Measurements from ENCODE around the gene SNRNP35.
A peak's percentile ranks its signal among the peaks of the same experiment; 100 is the strongest.
"Not testable (repeated sequence)": the region's sequence is repeated elsewhere in the genome, so short reads cannot be mapped to it uniquely, and the experiment has no call there.

SNRNP35 gene

DNA sequence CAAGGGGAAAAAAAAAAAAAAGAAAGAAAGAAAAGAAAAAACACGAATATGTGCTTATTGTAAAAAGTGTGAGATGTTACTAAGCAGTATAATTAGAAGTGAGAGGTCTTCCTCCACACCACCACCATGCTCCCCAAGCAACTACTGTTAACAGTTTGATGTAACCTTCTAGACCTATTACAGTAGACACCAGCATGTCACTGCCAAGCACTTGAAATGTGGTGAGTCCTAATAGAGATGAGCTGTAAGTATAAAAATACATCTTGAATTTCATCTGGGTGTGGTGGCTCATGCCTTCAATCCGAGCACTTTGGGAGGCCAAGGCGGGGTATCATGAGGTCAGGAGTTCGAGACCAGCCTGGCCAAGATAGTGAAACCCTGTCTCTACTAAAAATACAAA lies 8.1 kb upstream of the SNRNP35 start:
- DNase-seq: no peak

DNA sequence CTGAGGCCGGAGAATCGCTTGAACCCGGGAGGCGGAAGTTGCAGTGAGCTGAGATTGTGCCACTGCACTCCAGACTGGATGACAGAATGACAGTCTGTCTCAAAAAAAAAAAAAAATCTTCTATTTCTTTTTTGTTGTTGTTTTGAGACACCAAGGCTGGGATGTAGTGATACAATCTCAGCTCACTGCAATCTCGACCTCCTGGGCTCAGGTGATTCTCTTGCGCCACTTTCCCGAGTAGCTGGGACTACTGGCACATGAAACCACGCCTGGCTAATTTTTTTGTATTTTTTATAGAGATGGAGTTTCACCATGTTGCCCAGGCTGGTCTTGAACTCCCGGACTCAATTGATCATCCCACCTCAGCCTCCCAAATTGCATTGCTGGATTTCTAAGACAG lies 7.3 kb upstream of the SNRNP35 start:
- DNase-seq: no peak

GRCh38 chr12:123452276-123452550 lies 5.7 kb upstream of the SNRNP35 start:
- DNase-seq: not testable (repeated sequence)

DNA sequence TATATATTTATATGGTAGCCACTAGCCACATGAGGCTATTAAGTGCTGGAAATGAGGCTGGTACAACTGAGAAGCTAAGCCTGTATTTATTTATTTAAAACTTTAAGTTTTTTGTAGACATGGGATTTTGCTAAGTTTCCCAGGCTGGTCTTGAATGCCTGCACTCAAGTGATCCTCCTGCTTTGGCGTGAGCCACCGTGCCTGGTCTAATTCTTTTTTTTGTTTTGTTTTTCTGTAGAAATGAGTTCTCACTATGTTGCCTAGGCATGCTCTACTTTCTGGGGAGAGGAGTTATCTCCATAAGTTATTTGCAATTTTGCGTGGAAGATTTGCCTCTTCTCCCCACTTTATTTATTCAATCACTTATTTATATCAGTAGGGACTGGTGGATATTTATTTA lies 4.8 kb upstream of the SNRNP35 start:
- no peak for DNase-seq

GRCh38 chr12:123463174-123463573 lies 5.2 kb downstream of the SNRNP35 start:
- not testable (repeated sequence) for DNase-seq

DNA sequence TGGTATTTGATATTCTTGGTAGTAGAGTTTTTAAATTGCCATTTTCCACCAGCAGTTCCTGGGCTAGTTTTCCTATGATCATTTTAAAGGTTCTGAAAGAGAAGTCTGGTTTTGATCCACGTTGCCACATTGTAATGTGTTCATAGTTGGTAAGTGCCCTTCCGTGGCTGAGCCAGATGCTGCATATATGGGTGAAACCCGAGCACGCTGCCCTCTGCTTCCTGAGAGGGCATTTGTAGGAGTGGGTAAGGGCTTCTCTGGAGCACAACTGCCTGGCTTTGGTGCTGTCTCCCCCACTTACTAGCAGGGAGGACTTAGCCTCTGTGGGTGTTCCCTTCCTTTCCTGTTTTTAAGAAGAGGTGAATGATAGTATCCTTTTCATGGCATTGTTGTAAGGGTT lies 7.1 kb downstream of the SNRNP35 start:
- DNase-seq: no peak

GRCh38 chr12:123468786-123469185 lies 10.8 kb downstream of the SNRNP35 start:
- no peak for DNase-seq

DNA sequence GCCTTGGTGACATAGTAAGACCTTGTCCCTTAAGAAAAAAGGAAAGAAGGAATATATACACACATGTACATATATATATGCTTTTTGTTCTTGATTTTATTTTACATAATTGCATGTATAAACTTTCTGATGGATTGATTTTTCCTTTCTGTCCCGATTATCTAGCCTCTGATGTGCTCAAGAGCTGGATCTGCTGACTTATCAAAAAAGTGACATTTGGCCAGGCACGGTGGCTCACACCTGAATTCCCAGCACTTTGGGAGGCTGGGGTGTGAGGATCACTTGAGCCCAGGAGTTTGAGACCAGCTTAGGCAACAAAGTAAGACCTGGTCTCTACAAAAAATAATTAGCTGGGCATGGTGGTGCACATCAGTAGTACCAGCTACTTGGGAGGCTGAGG lies 12.0 kb downstream of the SNRNP35 start:
- no peak for DNase-seq

- no peak for DNase-seq
Observed at GRCh38 chr12:123471374-123472068, 13.6 kb downstream of the SNRNP35 start.

- DNase-seq: no peak
Observed at GRCh38 chr12:123472438-123472849, 14.5 kb downstream of the SNRNP35 start.

DNA sequence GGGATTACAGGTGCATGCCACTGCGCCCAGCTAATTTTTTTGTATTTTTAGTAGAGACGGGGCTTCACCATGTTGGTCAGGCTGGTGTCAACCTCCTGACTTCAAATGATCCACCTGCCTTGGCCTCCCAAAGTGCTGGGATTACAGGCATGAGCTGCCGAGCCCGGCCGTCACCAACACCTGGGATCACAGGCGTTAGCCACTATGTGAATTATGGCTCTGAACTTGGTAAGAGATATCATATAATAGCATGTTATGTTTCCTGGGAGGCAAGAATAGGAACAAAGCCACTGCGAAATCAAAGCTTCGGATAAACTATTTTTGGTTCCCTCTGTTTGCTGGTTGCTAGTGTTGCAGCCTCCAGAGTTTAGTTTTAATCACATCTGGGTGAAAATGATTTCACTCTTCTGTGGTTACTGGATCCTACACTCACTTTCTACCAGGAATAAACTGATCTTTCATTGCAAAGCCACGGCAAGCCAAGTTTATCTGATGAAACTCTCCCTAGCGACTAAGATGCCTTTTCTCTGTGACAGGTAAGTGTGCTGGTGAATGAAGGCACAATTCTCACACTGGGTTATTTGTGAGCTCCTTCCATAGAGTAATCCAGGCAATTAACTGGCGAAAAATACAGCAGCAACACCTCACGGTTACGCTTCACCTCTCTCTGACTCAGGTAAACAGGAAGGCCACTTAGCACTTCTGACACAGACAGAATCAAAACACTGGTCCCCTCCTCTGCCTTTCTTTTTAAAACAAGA lies 16.7 kb downstream of the SNRNP35 start:
- no peak for DNase-seq

DNA sequence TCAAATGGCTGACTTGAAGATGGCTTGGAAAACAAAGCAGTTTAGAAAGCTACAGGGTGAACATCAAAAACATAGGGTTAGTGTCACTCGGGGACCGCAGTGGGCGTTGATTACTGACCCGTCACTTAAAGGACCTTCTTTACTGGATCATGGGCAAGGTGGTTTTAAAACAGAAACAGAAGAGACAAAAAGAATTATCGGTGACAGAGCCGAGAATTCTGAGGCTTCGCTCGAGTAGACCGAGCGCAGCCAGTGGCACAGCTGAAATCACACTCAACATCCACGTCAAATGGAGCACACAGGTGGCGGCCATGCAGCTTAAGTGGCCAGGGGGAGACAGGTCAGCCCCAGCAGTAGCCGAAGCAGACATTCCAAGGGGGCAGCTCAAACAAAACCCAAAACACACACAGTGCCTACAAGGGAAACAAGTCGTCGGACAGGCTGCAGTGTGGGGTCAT lies 17.3 kb downstream of the SNRNP35 start:
- DNase-seq: no peak

GRCh38 chr12:123478069-123478468 lies 20.1 kb downstream of the SNRNP35 start:
- no peak for DNase-seq

DNA sequence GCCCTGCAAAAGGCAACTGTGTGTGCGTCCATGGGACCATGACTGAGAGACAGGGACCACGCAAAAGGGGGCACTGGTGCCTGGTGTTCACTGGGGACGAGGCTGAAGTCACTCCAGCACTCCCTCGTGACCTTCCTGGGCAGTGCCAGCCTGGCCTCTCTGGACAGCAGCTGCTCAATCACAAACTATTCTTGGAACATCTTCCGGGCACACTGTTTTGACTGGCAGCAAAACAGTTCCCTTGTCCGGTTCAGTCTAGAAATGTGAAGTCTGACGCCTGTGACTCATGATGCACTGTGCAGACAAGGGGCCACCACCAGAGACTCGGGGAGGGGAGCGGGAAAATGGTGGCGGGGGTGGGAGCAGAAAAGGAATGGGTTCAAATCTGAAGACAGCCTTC lies 20.8 kb downstream of the SNRNP35 start:
- no peak for DNase-seq

DNA sequence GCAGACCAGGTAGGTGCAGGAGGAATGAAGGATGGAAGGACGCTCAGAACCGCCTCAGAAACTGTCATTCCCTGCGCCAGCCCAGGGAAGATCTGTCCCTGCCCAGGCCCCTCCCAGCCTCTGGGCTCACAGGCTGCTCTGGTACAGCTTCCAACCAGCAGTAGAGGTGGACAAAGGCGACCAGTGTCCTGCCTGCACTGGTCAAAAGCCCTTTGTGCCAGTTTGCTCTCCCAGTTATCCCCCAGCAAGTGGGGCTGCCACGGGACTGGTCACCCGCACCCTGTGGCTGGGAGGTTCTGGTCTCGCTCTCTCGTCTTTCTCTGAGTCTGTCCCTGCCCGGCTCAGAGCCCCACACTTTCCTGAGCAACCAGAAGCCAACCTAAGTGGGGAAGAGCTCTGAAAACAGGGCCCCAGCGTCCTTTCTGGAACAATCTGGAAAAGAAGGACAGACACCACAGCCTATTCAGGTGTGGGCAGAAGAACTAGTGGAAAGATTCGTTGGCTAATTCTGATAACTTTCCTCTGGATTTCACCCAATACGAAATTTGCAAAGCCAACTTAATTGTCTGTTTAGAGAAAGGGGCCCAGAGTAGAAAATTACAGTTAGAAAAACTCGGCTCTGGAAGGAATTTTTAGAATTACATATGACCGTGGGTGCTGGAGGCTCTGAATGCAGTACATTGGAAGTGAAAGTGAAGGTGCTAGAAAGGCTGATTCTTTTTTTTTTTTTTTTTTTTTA lies 21.7 kb downstream of the SNRNP35 start:
- DNase-seq: peak; percentile 21

DNA sequence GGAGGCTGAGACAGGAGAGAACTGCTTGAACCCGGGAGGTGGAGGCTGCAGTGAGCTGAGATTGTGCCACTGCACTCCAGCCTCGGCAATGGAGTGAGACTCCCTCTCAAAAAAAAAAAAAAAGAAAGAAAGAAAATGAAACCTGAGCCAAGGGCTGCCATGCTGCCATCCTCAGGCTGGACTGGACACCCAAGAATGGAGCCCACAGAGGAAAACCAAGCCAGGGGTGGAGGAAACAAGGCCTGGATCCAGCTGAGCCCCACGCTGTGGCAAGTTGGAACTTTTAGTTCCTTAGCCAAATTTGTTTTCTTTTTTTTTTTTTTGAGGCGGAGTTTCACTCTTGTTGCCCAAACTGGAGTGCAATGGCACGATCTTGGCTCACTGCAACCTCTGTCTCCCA lies 23.3 kb downstream of the SNRNP35 start:
- not testable (repeated sequence) for DNase-seq

DNA sequence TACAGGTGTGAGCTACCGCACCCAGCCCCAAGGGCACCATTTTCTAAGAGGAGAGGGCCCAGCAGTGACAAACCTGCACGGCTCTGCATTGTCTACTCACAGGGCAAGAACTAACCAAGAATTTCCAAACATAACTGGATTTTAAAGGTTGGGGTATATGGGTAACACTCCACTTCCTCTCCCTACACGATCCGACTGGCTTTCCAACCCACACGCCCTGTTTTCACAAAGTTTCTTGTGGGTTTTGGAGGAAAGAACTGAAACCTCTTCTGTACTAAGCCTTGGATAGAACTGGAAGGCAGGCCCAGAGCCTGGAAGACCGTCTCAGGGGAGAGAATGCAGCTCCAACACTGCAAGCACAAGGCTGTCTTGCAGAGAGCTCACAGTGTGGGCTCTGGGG lies 24.9 kb downstream of the SNRNP35 start:
- no peak for DNase-seq

DNA sequence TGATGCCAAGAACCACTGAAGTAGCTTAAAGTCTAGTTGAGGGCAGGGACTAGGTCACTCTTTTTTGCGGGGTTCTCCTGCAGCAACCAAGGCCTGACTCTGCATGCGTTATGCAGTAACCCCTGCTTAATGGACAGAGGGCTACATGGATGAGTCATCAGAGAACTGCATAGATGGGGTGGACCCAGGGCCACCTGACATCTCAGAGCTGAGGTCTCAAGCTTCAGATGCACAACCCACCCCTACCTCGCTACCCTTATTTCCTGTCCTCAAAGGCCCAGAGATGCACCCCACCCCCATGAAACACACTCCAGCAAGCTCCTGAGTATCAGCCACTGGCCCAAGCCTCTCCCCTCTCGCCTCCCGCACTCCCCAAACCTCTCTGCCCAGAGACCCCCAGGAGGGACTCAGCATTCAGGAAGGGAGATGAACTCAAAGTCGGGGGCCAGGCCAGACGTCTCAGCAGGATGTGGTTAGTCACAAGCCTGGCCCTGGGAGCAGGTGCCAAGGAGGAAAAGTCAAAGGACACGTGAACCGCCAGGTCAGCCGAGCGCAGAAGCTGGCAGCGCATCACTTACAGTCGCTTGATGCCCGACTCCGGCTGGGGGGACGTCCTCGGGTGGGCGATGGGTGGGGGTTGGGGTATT lies 25.8 kb downstream of the SNRNP35 start:
- DNase-seq: no peak

GRCh38 chr12:123485756-123486155 lies 27.8 kb downstream of the SNRNP35 start:
- no peak for DNase-seq

DNA sequence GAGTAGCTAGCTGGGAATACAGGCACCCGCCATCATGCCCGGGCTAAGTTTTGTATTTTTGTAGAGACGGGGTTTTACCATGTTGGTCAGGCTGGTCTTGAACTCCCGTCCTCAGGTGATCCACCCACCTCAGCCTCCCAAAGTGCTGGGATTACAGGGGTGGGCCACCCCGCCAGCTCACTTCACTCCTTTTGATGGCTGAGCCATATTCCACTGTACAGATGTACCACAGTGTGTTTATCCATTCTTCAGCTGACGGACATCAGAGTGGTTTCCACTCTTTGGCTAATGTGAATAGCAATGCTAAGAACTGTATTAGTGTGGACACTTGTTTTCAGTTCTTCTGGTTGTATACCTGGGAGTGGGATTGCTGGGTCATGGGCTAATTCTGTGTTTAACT lies 29.5 kb downstream of the SNRNP35 start:
- no peak for DNase-seq

- no peak for DNase-seq
Observed at GRCh38 chr12:123488539-123489230, 30.7 kb downstream of the SNRNP35 start.

- no peak for DNase-seq
Observed at GRCh38 chr12:123489580-123489979, 31.6 kb downstream of the SNRNP35 start.

DNA sequence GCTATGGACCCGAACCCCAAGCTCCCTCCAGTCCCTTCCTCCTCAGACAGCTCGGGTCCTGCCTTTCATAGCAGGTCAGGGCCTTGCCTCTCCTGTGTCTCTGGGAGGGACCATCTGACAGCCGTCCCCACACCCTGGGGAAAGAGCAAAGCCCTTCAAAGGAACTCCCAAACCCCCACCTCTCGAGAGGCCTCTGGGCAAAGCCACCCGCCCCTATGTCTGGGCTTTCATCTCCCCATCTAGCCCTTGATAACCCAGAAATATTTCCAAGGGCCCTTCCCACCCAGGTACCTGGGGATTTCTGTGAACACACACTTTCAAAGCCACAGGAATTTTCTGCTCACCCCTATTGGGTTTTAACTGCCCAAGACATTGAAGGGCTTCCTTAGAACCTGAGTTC lies 32.1 kb downstream of the SNRNP35 start:
- DNase-seq: no peak

All from OCI-M1 (cell line).